Measurements from ENCODE around the gene PXDN. TPM values are rescaled to one million over a fixed set of nuclear protein-coding genes. Genes with fewer than 3 reads are reported as not detected.

The PXDN gene
- total and polyA plus RNA-seq, 2 of the 13 experiments (the other 11 are each of a cell fraction or from before 2014, with no cell fraction given), result not detected

DNA sequence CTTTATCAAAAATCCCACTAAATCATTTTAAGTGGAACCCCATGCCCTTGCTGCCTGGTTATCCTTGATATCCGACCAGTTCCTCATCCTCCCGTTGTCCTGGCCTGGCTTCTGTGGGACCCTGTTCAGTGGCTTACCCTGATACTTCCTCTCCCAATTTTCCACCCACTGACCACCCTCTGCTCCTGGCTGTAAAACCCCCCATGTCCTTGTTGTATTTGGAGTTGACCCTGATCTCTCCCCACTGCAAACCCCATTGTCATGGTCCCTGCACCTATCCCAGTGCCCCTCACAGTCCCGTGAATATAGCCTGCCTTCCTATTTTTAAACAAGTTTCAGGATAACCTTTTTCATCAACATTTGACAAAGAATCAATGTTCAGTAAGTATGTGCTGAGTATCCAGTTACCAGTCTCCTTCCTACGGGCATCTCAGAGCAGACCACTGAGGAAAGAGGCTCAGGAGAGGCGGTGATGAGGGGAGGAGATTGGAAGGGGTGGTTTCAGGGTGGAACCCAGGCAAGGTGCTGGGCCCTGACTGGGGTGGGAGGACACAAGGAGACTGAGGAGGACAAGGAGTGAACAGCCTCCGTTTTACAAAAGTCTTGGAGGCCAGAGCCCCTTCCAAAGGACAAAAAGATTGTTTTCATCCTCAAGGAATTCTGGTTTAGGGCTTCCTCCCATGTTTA lies 131.8 kb downstream of the PXDN start:
- Histone ChIP-seq H3K36me3 (replicated peaks in 1 of 2; ENCODE audit: control insufficient read depth in 1 of 2, insufficient read depth in 2 of 2, low read length in 2 of 2) (no peaks in the 10 kb centered on the region), H3K9ac (ENCODE audit: insufficient read depth, low read depth, low read length) (no peak overlapping the region), H4K20me1 (ENCODE audit: insufficient read depth, low read length) (no peaks in the 10 kb centered on the region), H3K4me1 (ENCODE audit: insufficient read depth, low read length) (no peaks in the 10 kb centered on the region), H2AFZ (ENCODE audit: low read length) (no peak overlapping the region), H3K9me3 (ENCODE audit: low read length) (no peaks in the 10 kb centered on the region), H3K4me3 (replicated peaks in 1 of 3; ENCODE audit: insufficient read depth in 1 of 3, low read depth in 2 of 3, low read length in 3 of 3) (no peak overlapping the region), H3K4me2 (ENCODE audit: low read depth, low read length) (no peak overlapping the region), H3K79me2 (ENCODE audit: insufficient read depth, low read length) (no peaks in the 10 kb centered on the region), H3K27me3 (ENCODE audit: control insufficient read depth in 1 of 2, insufficient read depth in 2 of 2, low read length in 2 of 2) (peaks cover 6 to 72% of the 10 kb centered on the region in 2 experiments; a peak in 4 of 5 replicates), H3K27ac (ENCODE audit: extremely low read length, insufficient read depth, low read length) (no peak overlapping the region)
- no peak for FAIRE-seq
- no peak for ATAC-seq
- DNase-seq (ENCODE audit: low spot score), result no peak
- in situ Hi-C loops (cut with HindIII; ENCODE audit: extremely low pct_ligation_motif_present, low pct_unique_long_range_greater_than_20kb) (no loop called here), intact Hi-C loops (cut with micrococcal nuclease; ENCODE audit: unreplicated experiment) (no loop called here)
- under 1% methylated on average over 6 of the region's 6 CpGs for WGBS (ENCODE audit: low lambda C conversion rate)
- TF ChIP-seq NKX3-1 (CRISPR knock-in tag; IDR thresholded peaks at IDR 0.05) (no peak), BCL6 (CRISPR knock-in tag; IDR thresholded peaks at IDR 0.05) (no peak), ZMAT5 (CRISPR knock-in tag; IDR thresholded peaks at IDR 0.05; ENCODE audit: borderline replicate concordance, low read depth) (no peak), ZSCAN22 (CRISPR knock-in tag; IDR thresholded peaks at IDR 0.05) (no peak)
- ChIA-PET POLR2A (no interaction called here), CTCF (ENCODE audit: low intra/inter-chr PET ratio, low total read pairs) (no interaction called here)
- BruUV-seq (replicated peaks), result no TSS peak

- FAIRE-seq, result no peak
- TF ChIP-seq ZNF7 (CRISPR knock-in tag; IDR thresholded peaks at IDR 0.05), result no peak
- TF ChIP-seq, protein P1, sequence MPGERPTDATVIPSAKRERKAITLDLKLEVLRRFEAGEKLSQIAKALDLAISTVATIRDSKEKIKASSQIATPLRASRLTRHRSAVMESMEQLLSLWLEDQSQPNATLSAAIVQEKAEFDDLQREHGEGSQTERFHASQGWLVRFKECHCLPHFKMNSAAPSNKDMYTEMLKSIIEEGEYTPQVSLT (CRISPR knock-in tag; IDR thresholded peaks at IDR 0.05; ENCODE audit: borderline replicate concordance, low read depth), result no peak
- no peak for TF ChIP-seq ZMYM2 (CRISPR knock-in tag; IDR thresholded peaks at IDR 0.05)
- no peak for TF ChIP-seq RFXANK (CRISPR knock-in tag; IDR thresholded peaks at IDR 0.05)
- TF ChIP-seq ZNF333 (CRISPR knock-in tag; IDR thresholded peaks at IDR 0.05; ENCODE audit: borderline replicate concordance), result no peak
- TF ChIP-seq BCL6 (CRISPR knock-in tag; IDR thresholded peaks at IDR 0.05), result no peak
- TF ChIP-seq TAF1 (CRISPR knock-in tag; IDR thresholded peaks at IDR 0.05), result no peak
- no peak for TF ChIP-seq MXD1 (CRISPR knock-in tag; IDR thresholded peaks at IDR 0.05)
- TF ChIP-seq ZBTB38 (CRISPR knock-in tag; IDR thresholded peaks at IDR 0.05), result no peak
- no peak for TF ChIP-seq HOXA9 (CRISPR knock-in tag; IDR thresholded peaks at IDR 0.05; ENCODE audit: borderline replicate concordance)
- TF ChIP-seq ZKSCAN5 (CRISPR knock-in tag; IDR thresholded peaks at IDR 0.05), result no peak
- TF ChIP-seq MYC (CRISPR knock-in tag; IDR thresholded peaks at IDR 0.05; ENCODE audit: borderline replicate concordance), result no peak
- TF ChIP-seq SALL1 (CRISPR knock-in tag; IDR thresholded peaks at IDR 0.05), result no peak
- TF ChIP-seq, protein P2, sequence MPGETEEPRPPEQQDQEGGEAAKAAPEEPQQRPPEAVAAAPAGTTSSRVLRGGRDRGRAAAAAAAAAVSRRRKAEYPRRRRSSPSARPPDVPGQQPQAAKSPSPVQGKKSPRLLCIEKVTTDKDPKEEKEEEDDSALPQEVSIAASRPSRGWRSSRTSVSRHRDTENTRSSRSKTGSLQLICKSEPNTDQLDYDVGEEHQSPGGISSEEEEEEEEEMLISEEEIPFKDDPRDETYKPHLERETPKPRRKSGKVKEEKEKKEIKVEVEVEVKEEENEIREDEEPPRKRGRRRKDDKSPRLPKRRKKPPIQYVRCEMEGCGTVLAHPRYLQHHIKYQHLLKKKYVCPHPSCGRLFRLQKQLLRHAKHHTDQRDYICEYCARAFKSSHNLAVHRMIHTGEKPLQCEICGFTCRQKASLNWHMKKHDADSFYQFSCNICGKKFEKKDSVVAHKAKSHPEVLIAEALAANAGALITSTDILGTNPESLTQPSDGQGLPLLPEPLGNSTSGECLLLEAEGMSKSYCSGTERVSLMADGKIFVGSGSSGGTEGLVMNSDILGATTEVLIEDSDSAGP (CRISPR knock-in tag; IDR thresholded peaks at IDR 0.05; ENCODE audit: borderline replicate concordance), result no peak
Measured at GRCh38 chr2:1611886-1612285, 132.4 kb downstream of the PXDN start.

More at GRCh38 chr2:1611886-1612285, 132.4 kb downstream of the PXDN start:
- Histone ChIP-seq H3K4me1 (ENCODE audit: insufficient read depth, low read length) (no peaks in the 10 kb centered on the region), H4K20me1 (ENCODE audit: insufficient read depth, low read length) (no peaks in the 10 kb centered on the region), H3K36me3 (replicated peaks in 1 of 2; ENCODE audit: control insufficient read depth in 1 of 2, insufficient read depth in 2 of 2, low read length in 2 of 2) (no peaks in the 10 kb centered on the region), H3K4me2 (ENCODE audit: low read depth, low read length) (no peak overlapping the region), H3K27ac (ENCODE audit: extremely low read length, insufficient read depth, low read length) (no peak overlapping the region), H3K9ac (ENCODE audit: insufficient read depth, low read depth, low read length) (no peak overlapping the region), H3K9me3 (ENCODE audit: low read length) (no peaks in the 10 kb centered on the region), H3K27me3 (ENCODE audit: control insufficient read depth in 1 of 2, insufficient read depth in 2 of 2, low read length in 2 of 2) (peaks cover 6 to 72% of the 10 kb centered on the region in 2 experiments; a peak in 4 of 5 replicates), H2AFZ (ENCODE audit: low read length) (no peak overlapping the region), H3K4me3 (replicated peaks in 1 of 3; ENCODE audit: insufficient read depth in 1 of 3, low read depth in 2 of 3, low read length in 3 of 3) (no peak overlapping the region), H3K79me2 (ENCODE audit: insufficient read depth, low read length) (no peaks in the 10 kb centered on the region)
- no peak for DNase-seq (ENCODE audit: low spot score)
- 8% methylated on average over 8 of the region's 8 CpGs for WGBS (ENCODE audit: low lambda C conversion rate)
- in situ Hi-C loops (cut with HindIII; ENCODE audit: extremely low pct_ligation_motif_present, low pct_unique_long_range_greater_than_20kb), result no loop called here
- intact Hi-C loops (cut with micrococcal nuclease; ENCODE audit: unreplicated experiment), result no loop called here
- BruUV-seq (replicated peaks), result no TSS peak
- no peak for ATAC-seq
- POLR2A ChIA-PET, result no interaction called here
- CTCF ChIA-PET (ENCODE audit: low intra/inter-chr PET ratio, low total read pairs), result no interaction called here
